Measurements from ENCODE around the gene PTPRQ.

PTPRQ gene

GRCh38 chr12:80625051-80625450 lies 181.0 kb downstream of the PTPRQ start:
- H3K36me3 ChIP-seq (ENCODE audit: control insufficient read depth, insufficient read depth, low read length), result no peaks in the 10 kb centered on the region
- DNase-seq, result no peak
- H3K4me3 ChIP-seq (ENCODE audit: insufficient read depth, low read depth, low read length, poor library complexity, severe bottlenecking), result no peak overlapping the region
- no peak overlapping the region for H3K27ac ChIP-seq (ENCODE audit: insufficient read depth, low read length, poor library complexity, severe bottlenecking)
- no peaks in the 10 kb centered on the region for H3K27me3 ChIP-seq (replicated peaks; ENCODE audit: control insufficient read depth, insufficient read depth, low read length, poor library complexity, severe bottlenecking)
- no peaks in the 10 kb centered on the region for H3K4me1 ChIP-seq (ENCODE audit: control insufficient read depth, insufficient read depth, low read length, poor library complexity, severe bottlenecking)
- no peaks in the 10 kb centered on the region for H3K9me3 ChIP-seq (ENCODE audit: control insufficient read depth, low read length)

GRCh38 chr12:80625901-80626300 lies 181.9 kb downstream of the PTPRQ start:
- Histone ChIP-seq H3K4me3 (ENCODE audit: insufficient read depth, low read depth, low read length, poor library complexity, severe bottlenecking) (no peak overlapping the region), H3K36me3 (ENCODE audit: control insufficient read depth, insufficient read depth, low read length) (no peaks in the 10 kb centered on the region), H3K4me1 (ENCODE audit: control insufficient read depth, insufficient read depth, low read length, poor library complexity, severe bottlenecking) (no peaks in the 10 kb centered on the region), H3K27me3 (replicated peaks; ENCODE audit: control insufficient read depth, insufficient read depth, low read length, poor library complexity, severe bottlenecking) (no peaks in the 10 kb centered on the region), H3K9me3 (ENCODE audit: control insufficient read depth, low read length) (no peaks in the 10 kb centered on the region), H3K27ac (ENCODE audit: insufficient read depth, low read length, poor library complexity, severe bottlenecking) (no peak overlapping the region)
- no peak for DNase-seq

GRCh38 chr12:80627782-80628181 lies 183.7 kb downstream of the PTPRQ start:
- no peaks in the 10 kb centered on the region for H3K4me1 ChIP-seq (ENCODE audit: control insufficient read depth, insufficient read depth, low read length, poor library complexity, severe bottlenecking)
- no peak for DNase-seq
- no peak overlapping the region for H3K4me3 ChIP-seq (ENCODE audit: insufficient read depth, low read depth, low read length, poor library complexity, severe bottlenecking)
- H3K9me3 ChIP-seq (ENCODE audit: control insufficient read depth, low read length), result no peaks in the 10 kb centered on the region
- no peaks in the 10 kb centered on the region for H3K27me3 ChIP-seq (replicated peaks; ENCODE audit: control insufficient read depth, insufficient read depth, low read length, poor library complexity, severe bottlenecking)
- no peaks in the 10 kb centered on the region for H3K36me3 ChIP-seq (ENCODE audit: control insufficient read depth, insufficient read depth, low read length)
- H3K27ac ChIP-seq (ENCODE audit: insufficient read depth, low read length, poor library complexity, severe bottlenecking), result no peak overlapping the region

DNA sequence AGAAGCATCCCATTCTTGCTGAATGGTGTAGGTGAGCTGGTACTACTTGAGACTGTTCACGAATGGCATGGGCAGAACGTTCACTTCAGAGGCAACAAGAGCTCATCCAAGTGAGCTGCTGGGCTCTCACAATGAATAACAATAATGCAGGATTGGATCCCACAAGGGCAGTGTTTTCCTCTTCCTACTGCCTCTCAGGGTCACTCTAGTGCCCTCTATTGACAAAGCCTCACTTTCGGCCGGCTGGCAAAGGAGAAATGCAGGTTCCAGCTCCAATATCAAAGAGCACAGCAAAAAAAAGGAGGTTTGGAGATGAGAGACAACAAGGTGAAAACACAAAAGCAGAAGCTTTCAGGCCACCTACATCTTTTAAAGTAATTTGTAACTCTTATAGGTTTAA lies 188.8 kb downstream of the PTPRQ start:
- Histone ChIP-seq H3K4me3 (ENCODE audit: insufficient read depth, low read depth, low read length, poor library complexity, severe bottlenecking) (no peak overlapping the region), H3K4me1 (ENCODE audit: control insufficient read depth, insufficient read depth, low read length, poor library complexity, severe bottlenecking) (no peaks in the 10 kb centered on the region), H3K27me3 (replicated peaks; ENCODE audit: control insufficient read depth, insufficient read depth, low read length, poor library complexity, severe bottlenecking) (no peaks in the 10 kb centered on the region), H3K27ac (ENCODE audit: insufficient read depth, low read length, poor library complexity, severe bottlenecking) (no peak overlapping the region), H3K36me3 (ENCODE audit: control insufficient read depth, insufficient read depth, low read length) (no peaks in the 10 kb centered on the region), H3K9me3 (ENCODE audit: control insufficient read depth, low read length) (no peaks in the 10 kb centered on the region)
- no peak for DNase-seq

- H3K9me3 ChIP-seq (ENCODE audit: control insufficient read depth, low read length), result no peaks in the 10 kb centered on the region
- H3K4me3 ChIP-seq (ENCODE audit: insufficient read depth, low read depth, low read length, poor library complexity, severe bottlenecking), result no peak overlapping the region
- H3K27me3 ChIP-seq (replicated peaks; ENCODE audit: control insufficient read depth, insufficient read depth, low read length, poor library complexity, severe bottlenecking), result no peaks in the 10 kb centered on the region
- H3K36me3 ChIP-seq (ENCODE audit: control insufficient read depth, insufficient read depth, low read length), result no peaks in the 10 kb centered on the region
- no peaks in the 10 kb centered on the region for H3K4me1 ChIP-seq (ENCODE audit: control insufficient read depth, insufficient read depth, low read length, poor library complexity, severe bottlenecking)
- no peak for DNase-seq
- H3K27ac ChIP-seq (ENCODE audit: insufficient read depth, low read length, poor library complexity, severe bottlenecking), result no peak overlapping the region
These were observed 190.9 kb downstream of the PTPRQ start for GRCh38 chr12:80634903-80635302.

- Histone ChIP-seq H3K4me1 (ENCODE audit: control insufficient read depth, insufficient read depth, low read length, poor library complexity, severe bottlenecking) (no peaks in the 10 kb centered on the region), H3K9me3 (ENCODE audit: control insufficient read depth, low read length) (no peaks in the 10 kb centered on the region), H3K4me3 (ENCODE audit: insufficient read depth, low read depth, low read length, poor library complexity, severe bottlenecking) (no peak overlapping the region), H3K27ac (ENCODE audit: insufficient read depth, low read length, poor library complexity, severe bottlenecking) (no peak overlapping the region), H3K27me3 (replicated peaks; ENCODE audit: control insufficient read depth, insufficient read depth, low read length, poor library complexity, severe bottlenecking) (no peaks in the 10 kb centered on the region), H3K36me3 (ENCODE audit: control insufficient read depth, insufficient read depth, low read length) (no peaks in the 10 kb centered on the region)
- DNase-seq, result no peak
These were observed 192.8 kb downstream of the PTPRQ start for GRCh38 chr12:80636832-80637231.

GRCh38 chr12:80641936-80642335 lies 197.9 kb downstream of the PTPRQ start:
- no peak for DNase-seq
- no peak overlapping the region for H3K27ac ChIP-seq (ENCODE audit: insufficient read depth, low read length, poor library complexity, severe bottlenecking)
- H3K9me3 ChIP-seq (ENCODE audit: control insufficient read depth, low read length), result no peaks in the 10 kb centered on the region
- H3K27me3 ChIP-seq (replicated peaks; ENCODE audit: control insufficient read depth, insufficient read depth, low read length, poor library complexity, severe bottlenecking), result no peaks in the 10 kb centered on the region
- no peaks in the 10 kb centered on the region for H3K4me1 ChIP-seq (ENCODE audit: control insufficient read depth, insufficient read depth, low read length, poor library complexity, severe bottlenecking)
- no peak overlapping the region for H3K4me3 ChIP-seq (ENCODE audit: insufficient read depth, low read depth, low read length, poor library complexity, severe bottlenecking)
- H3K36me3 ChIP-seq (ENCODE audit: control insufficient read depth, insufficient read depth, low read length), result no peaks in the 10 kb centered on the region

- H3K36me3 ChIP-seq (ENCODE audit: control insufficient read depth, insufficient read depth, low read length), result no peaks in the 10 kb centered on the region
- no peak overlapping the region for H3K27ac ChIP-seq (ENCODE audit: insufficient read depth, low read length, poor library complexity, severe bottlenecking)
- no peaks in the 10 kb centered on the region for H3K4me1 ChIP-seq (ENCODE audit: control insufficient read depth, insufficient read depth, low read length, poor library complexity, severe bottlenecking)
- H3K9me3 ChIP-seq (ENCODE audit: control insufficient read depth, low read length), result no peaks in the 10 kb centered on the region
- no peak for DNase-seq
- H3K4me3 ChIP-seq (ENCODE audit: insufficient read depth, low read depth, low read length, poor library complexity, severe bottlenecking), result no peak overlapping the region
- H3K27me3 ChIP-seq (replicated peaks; ENCODE audit: control insufficient read depth, insufficient read depth, low read length, poor library complexity, severe bottlenecking), result no peaks in the 10 kb centered on the region
These were observed 199.9 kb downstream of the PTPRQ start for GRCh38 chr12:80643961-80644360.

DNA sequence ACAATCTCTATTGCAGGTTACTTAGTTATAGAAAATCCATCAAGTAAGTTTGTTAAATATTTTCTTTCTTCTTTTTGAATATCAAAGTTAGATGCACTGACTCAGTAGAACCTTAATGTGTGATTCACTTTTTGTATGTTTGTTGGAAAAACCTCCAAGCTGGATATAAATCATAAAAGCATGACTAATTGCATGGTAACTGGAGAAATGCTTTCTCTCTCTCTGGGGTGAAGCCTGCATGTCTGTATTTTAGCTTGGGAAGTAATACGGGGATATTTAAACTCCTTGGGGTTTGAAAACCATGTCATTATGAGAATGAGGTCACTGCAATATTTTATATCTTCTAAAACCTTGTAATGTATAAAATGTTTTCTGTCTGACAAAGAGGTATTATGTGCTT lies 204.8 kb downstream of the PTPRQ start:
- Histone ChIP-seq H3K4me1 (ENCODE audit: control insufficient read depth, insufficient read depth, low read length, poor library complexity, severe bottlenecking) (no peaks in the 10 kb centered on the region), H3K27ac (ENCODE audit: insufficient read depth, low read length, poor library complexity, severe bottlenecking) (no peak overlapping the region), H3K27me3 (replicated peaks; ENCODE audit: control insufficient read depth, insufficient read depth, low read length, poor library complexity, severe bottlenecking) (no peaks in the 10 kb centered on the region), H3K4me3 (ENCODE audit: insufficient read depth, low read depth, low read length, poor library complexity, severe bottlenecking) (no peak overlapping the region), H3K36me3 (ENCODE audit: control insufficient read depth, insufficient read depth, low read length) (no peaks in the 10 kb centered on the region), H3K9me3 (ENCODE audit: control insufficient read depth, low read length) (no peaks in the 10 kb centered on the region)
- DNase-seq, result no peak

- H3K36me3 ChIP-seq (ENCODE audit: control insufficient read depth, insufficient read depth, low read length), result no peaks in the 10 kb centered on the region
- no peaks in the 10 kb centered on the region for H3K4me1 ChIP-seq (ENCODE audit: control insufficient read depth, insufficient read depth, low read length, poor library complexity, severe bottlenecking)
- no peaks in the 10 kb centered on the region for H3K9me3 ChIP-seq (ENCODE audit: control insufficient read depth, low read length)
- no peaks in the 10 kb centered on the region for H3K27me3 ChIP-seq (replicated peaks; ENCODE audit: control insufficient read depth, insufficient read depth, low read length, poor library complexity, severe bottlenecking)
- no peak overlapping the region for H3K27ac ChIP-seq (ENCODE audit: insufficient read depth, low read length, poor library complexity, severe bottlenecking)
- DNase-seq, result no peak
- no peak overlapping the region for H3K4me3 ChIP-seq (ENCODE audit: insufficient read depth, low read depth, low read length, poor library complexity, severe bottlenecking)
These were observed 211.7 kb downstream of the PTPRQ start for GRCh38 chr12:80655751-80656150.

DNA sequence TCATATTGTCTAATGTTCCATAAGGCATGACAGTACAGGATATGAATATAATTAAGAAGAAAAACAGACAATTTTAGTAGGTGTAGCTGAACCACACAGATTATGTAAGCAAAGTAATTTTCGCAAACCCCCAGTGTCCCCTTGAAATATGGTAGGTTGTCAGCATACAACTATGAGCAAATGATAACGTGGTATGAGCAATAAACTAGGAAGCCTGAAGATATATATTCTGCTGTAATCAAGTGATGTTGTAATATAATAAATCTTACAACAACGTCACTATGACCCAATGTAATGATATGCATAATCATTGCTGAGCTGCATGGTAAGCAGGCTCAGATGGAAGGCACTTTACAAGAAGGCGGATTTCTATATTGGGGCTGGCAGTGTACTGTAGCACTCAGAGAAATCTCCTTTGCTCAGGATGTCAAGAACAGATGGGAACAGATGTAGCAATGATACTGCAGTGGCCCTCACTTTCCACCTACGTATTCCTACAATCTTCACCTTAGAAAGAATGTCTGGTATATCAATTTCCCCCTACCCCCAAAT lies 215.6 kb downstream of the PTPRQ start:
- Histone ChIP-seq H3K27ac (ENCODE audit: insufficient read depth, low read length, poor library complexity, severe bottlenecking) (no peak overlapping the region), H3K4me1 (ENCODE audit: control insufficient read depth, insufficient read depth, low read length, poor library complexity, severe bottlenecking) (no peaks in the 10 kb centered on the region), H3K36me3 (ENCODE audit: control insufficient read depth, insufficient read depth, low read length) (no peaks in the 10 kb centered on the region), H3K9me3 (ENCODE audit: control insufficient read depth, low read length) (no peaks in the 10 kb centered on the region), H3K4me3 (ENCODE audit: insufficient read depth, low read depth, low read length, poor library complexity, severe bottlenecking) (no peak overlapping the region), H3K27me3 (replicated peaks; ENCODE audit: control insufficient read depth, insufficient read depth, low read length, poor library complexity, severe bottlenecking) (no peaks in the 10 kb centered on the region)
- no peak for DNase-seq
